Measurements from ENCODE around the gene SPATA32. TPM values are rescaled to one million over a fixed set of nuclear protein-coding genes. Genes with fewer than 3 reads are reported as not detected.

Gene SPATA32
- total and polyA plus RNA-seq, 2 experiments from 2014 or later = not detected

DNA sequence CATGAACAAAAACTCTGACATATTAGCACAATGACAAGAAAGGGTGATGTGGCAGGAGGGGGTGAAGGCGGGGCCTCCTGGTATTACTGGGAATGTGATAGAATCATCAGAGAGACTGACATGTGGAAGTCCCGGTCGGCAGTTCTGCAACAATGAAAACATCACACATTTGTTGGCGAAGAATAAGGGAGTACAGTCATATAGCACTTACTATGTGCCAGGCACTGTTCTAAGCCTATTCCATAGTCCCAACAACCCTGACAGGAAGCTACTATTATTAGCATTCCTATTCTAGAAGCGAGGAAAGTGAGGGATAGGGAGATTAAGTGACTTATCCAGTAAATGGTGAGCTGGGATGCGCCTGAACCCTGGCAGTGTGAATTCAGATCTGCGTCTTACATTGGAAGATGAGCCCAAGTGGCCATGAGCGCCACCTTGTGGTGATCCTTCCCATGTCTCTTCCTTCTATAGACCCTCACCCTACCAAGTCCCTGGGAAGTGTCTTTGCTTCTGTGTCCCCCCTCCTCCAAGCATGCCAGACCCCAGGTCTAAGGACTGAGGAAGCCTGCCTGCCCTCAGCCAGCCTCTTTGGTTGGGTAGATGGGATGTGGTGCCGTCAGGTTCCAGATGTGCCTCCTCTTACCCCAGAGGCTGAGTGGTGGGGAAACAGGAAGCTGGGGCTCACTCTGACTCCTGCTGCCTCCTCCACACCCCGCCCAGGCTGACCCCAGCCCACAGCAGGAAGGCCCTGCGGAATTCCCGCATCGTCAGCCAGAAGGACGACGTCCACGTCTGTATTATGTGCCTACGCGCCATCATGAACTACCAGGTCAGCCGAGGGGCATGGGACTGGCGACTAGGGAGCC, 26.2 kb downstream of the SPATA32 start:
- H3K27ac Mint-ChIP-seq = no peak overlapping the region
- H3K4me3 Mint-ChIP-seq = peak overlapping the region; percentile 17; the same call in 1 of the 3 replicates

More for the DNA sequence above, 26.2 kb downstream of the SPATA32 start:
- Mint-ChIP-seq H3K27me3 (ENCODE audit: insufficient read depth, low read depth, poor library complexity) (peaks cover 40% of the 10 kb centered on the region), H3K4me1 (peaks cover 22% of the 10 kb centered on the region), H3K36me3 (ENCODE audit: low read depth) (no peaks in the 10 kb centered on the region; the same call in 2 of the 3 replicates), H3K9me3 (no peaks in the 10 kb centered on the region; the same call in 2 of the 3 replicates)
- Histone ChIP-seq H3K27me3 (ENCODE audit: insufficient read depth) (peaks cover 45% of the 10 kb centered on the region), H3F3A (replicated peaks; ENCODE audit: low read depth) (peaks cover under 1% of the 10 kb centered on the region; the same call in 1 of the 2 replicates), H3K4me3 (peak overlapping the region; percentile 26; the same call in 1 of the 2 replicates), H3K4me2 (peak overlapping the region; percentile 69), H4K20me1 (replicated peaks; ENCODE audit: insufficient read depth) (no peaks in the 10 kb centered on the region; the same call in 1 of the 2 replicates), H3K4me1 (ENCODE audit: insufficient read depth) (peaks cover 20% of the 10 kb centered on the region), H3K36me3 (ENCODE audit: insufficient read depth) (no peaks in the 10 kb centered on the region), H3K79me2 (replicated peaks; ENCODE audit: insufficient read depth) (no peaks in the 10 kb centered on the region), H3K9me2 (ENCODE audit: insufficient read depth) (no peaks in the 10 kb centered on the region), H2AFZ (peak overlapping the region; percentile 90), H3K27ac (ENCODE audit: low read depth) (no peak overlapping the region)
- ATAC-seq = peak; percentile 81
- DNase-seq (ENCODE audit: low spot score) = peak; percentile 97
- TF ChIP-seq, protein P1, sequence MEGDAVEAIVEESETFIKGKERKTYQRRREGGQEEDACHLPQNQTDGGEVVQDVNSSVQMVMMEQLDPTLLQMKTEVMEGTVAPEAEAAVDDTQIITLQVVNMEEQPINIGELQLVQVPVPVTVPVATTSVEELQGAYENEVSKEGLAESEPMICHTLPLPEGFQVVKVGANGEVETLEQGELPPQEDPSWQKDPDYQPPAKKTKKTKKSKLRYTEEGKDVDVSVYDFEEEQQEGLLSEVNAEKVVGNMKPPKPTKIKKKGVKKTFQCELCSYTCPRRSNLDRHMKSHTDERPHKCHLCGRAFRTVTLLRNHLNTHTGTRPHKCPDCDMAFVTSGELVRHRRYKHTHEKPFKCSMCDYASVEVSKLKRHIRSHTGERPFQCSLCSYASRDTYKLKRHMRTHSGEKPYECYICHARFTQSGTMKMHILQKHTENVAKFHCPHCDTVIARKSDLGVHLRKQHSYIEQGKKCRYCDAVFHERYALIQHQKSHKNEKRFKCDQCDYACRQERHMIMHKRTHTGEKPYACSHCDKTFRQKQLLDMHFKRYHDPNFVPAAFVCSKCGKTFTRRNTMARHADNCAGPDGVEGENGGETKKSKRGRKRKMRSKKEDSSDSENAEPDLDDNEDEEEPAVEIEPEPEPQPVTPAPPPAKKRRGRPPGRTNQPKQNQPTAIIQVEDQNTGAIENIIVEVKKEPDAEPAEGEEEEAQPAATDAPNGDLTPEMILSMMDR (conservative IDR thresholded peaks at IDR 0.05; ENCODE audit: low read depth in 2 of 2) = peak; percentile 83 to 96
- TF ChIP-seq ZNF331 (CRISPR knock-in tag; IDR thresholded peaks at IDR 0.05; ENCODE audit: low read depth) = no peak
- TF ChIP-seq, protein P2, sequence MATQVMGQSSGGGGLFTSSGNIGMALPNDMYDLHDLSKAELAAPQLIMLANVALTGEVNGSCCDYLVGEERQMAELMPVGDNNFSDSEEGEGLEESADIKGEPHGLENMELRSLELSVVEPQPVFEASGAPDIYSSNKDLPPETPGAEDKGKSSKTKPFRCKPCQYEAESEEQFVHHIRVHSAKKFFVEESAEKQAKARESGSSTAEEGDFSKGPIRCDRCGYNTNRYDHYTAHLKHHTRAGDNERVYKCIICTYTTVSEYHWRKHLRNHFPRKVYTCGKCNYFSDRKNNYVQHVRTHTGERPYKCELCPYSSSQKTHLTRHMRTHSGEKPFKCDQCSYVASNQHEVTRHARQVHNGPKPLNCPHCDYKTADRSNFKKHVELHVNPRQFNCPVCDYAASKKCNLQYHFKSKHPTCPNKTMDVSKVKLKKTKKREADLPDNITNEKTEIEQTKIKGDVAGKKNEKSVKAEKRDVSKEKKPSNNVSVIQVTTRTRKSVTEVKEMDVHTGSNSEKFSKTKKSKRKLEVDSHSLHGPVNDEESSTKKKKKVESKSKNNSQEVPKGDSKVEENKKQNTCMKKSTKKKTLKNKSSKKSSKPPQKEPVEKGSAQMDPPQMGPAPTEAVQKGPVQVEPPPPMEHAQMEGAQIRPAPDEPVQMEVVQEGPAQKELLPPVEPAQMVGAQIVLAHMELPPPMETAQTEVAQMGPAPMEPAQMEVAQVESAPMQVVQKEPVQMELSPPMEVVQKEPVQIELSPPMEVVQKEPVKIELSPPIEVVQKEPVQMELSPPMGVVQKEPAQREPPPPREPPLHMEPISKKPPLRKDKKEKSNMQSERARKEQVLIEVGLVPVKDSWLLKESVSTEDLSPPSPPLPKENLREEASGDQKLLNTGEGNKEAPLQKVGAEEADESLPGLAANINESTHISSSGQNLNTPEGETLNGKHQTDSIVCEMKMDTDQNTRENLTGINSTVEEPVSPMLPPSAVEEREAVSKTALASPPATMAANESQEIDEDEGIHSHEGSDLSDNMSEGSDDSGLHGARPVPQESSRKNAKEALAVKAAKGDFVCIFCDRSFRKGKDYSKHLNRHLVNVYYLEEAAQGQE (IDR thresholded peaks at IDR 0.05; ENCODE audit: unreplicated experiment) = no peak
- no peak for TF ChIP-seq STAT1 (IDR thresholded peaks at IDR 0.05; ENCODE audit: unreplicated experiment)
